PC-3 (cell line): ENCODE measurements around the gene AGAP1. TPM values are rescaled to one million over a fixed set of nuclear protein-coding genes. Genes with fewer than 3 reads are reported as not detected.

Source experiments
- ATAC-seq: fragments of 200-7000 bp; cut with Tn5 transposase; 2 replicates; pipeline ENCODE4 v1.9.1; 2020; ENCODE audit warnings: mild to moderate bottlenecking, moderate library complexity
- BruUV-seq: library from RNA; stranded (reverse); fragments of 400-500 nt; replicated peaks from 2 replicates; lab custom pipeline; 2021; lab: Mats Ljungman, UMichigan
- CTCF ChIA-PET: fragments of 300-600 bp; sonication (Branson Sonifier 250); formaldehyde crosslinking; loops from one replicate; lab custom pipeline; 2022; ENCODE audit warnings: antibody characterized with exemption; lab: Charles Lee
- POLR2A ChIA-PET: fragments of 300-600 bp; sonication (Branson Sonifier 250); formaldehyde crosslinking; loops from one replicate; lab custom pipeline; 2022; ENCODE audit warnings: antibody characterized with exemption; ENCODE audit not compliant: unreplicated experiment; lab: Charles Lee
- DNase-seq: peaks from one replicate; pipeline ENCODE4 v3.0.0-alpha.2; 2015
- H2AFZ ChIP-seq: fragments of 300-600 bp; sonication (generic); 2 replicates; pipeline ENCODE4 v1.6.0; 2016; ENCODE audit warnings: antibody characterized with exemption, low read length
- H3F3A ChIP-seq: fragments of 300-600 bp; sonication (generic); one replicate; pipeline ENCODE4 v1.6.0; 2017; ENCODE audit warnings: antibody characterized with exemption, low read length, control low read depth, mild to moderate bottlenecking; ENCODE audit not compliant: unreplicated experiment
- H3K27ac ChIP-seq: fragments of 300-600 bp; sonication (generic); 2 replicates; pipeline ENCODE4 v1.5.1; 2016; ENCODE audit warnings: mild to moderate bottlenecking, low read length
- H3K27me3 ChIP-seq: fragments of 300-600 bp; sonication (generic); 2 replicates; pipeline ENCODE4 v1.6.1; 2016; ENCODE audit warnings: low read length, mixed read lengths
- H3K36me3 ChIP-seq: fragments of 300-600 bp; sonication (generic); 2 replicates; pipeline ENCODE4 v1.6.1; 2016; ENCODE audit warnings: low read depth, mixed run types, low read length, mixed read lengths
- H3K4me1 ChIP-seq: fragments of 300-600 bp; sonication (generic); 2 replicates; pipeline ENCODE4 v1.5.1; 2016; ENCODE audit warnings: low read length; ENCODE audit not compliant: insufficient read depth
- H3K4me2 ChIP-seq: fragments of 300-600 bp; sonication (generic); 2 replicates; pipeline ENCODE4 v1.6.0; 2016; ENCODE audit warnings: low read length
- H3K4me3 ChIP-seq: fragments of 300-600 bp; sonication (generic); 2 replicates; pipeline ENCODE4 v1.5.1; 2016; ENCODE audit warnings: mild to moderate bottlenecking, low read length, mixed read lengths
- H3K79me2 ChIP-seq: fragments of 300-600 bp; sonication (generic); 2 replicates; pipeline ENCODE4 v1.6.1; 2017; ENCODE audit warnings: low read length, mixed read lengths
- H3K9ac ChIP-seq: fragments of 300-600 bp; sonication (generic); 2 replicates; pipeline ENCODE4 v1.6.0; 2016; ENCODE audit warnings: mild to moderate bottlenecking, low read length
- H3K9me2 ChIP-seq: fragments of 300-600 bp; sonication (generic); replicated peaks from 2 replicates; pipeline ENCODE4 v1.6.1; 2016; ENCODE audit warnings: mixed run types, low read length, mixed read lengths
- H3K9me3 ChIP-seq: fragments of 300-600 bp; sonication (generic); 2 replicates; pipeline ENCODE4 v1.6.1; 2016; ENCODE audit warnings: low read length, mixed read lengths
- H4K20me1 ChIP-seq: fragments of 300-600 bp; sonication (generic); 2 replicates; pipeline ENCODE4 v1.6.1; 2016; ENCODE audit warnings: low read length, mixed read lengths
- EZH2 ChIP-seq: fragments of 300-600 bp; sonication (generic); IDR thresholded peaks from one replicate; pipeline ENCODE4 v1.6.1; 2017; ENCODE audit warnings: antibody characterized with exemption, mild to moderate bottlenecking, low read length; ENCODE audit not compliant: unreplicated experiment
- EZH2phosphoT487 ChIP-seq: fragments of 300-600 bp; sonication (generic); IDR thresholded peaks from 2 replicates; pipeline ENCODE4 v1.6.1; 2018; ENCODE audit warnings: mild to moderate bottlenecking, antibody characterized with exemption, low read length, borderline replicate concordance
- intact Hi-C: fragments of 100-400 bp; cut with micrococcal nuclease; formaldehyde crosslinking; loops from 2 replicates; pipeline ENCODE4 v1.9.0; 2023
- total RNA-seq: library from RNA; depleted of rRNA; stranded (reverse); fragments of >200 nt; gene quantifications from 2 replicates; pipeline ENCODE4 v1.2.3, GENCODE V29; 2014
- TF ChIP-seq, protein P1 (sequence below): fragments of 300-600 bp; sonication (generic); conservative IDR thresholded peaks from 2 replicates; pipeline ENCODE4 v1.5.1; 2017; ENCODE audit warnings: antibody characterized with exemption, low read depth, mild to moderate bottlenecking, low read length

AGAP1 gene
- total RNA-seq, 1 experiment from 2014 or later = 31.0 TPM

DNA sequence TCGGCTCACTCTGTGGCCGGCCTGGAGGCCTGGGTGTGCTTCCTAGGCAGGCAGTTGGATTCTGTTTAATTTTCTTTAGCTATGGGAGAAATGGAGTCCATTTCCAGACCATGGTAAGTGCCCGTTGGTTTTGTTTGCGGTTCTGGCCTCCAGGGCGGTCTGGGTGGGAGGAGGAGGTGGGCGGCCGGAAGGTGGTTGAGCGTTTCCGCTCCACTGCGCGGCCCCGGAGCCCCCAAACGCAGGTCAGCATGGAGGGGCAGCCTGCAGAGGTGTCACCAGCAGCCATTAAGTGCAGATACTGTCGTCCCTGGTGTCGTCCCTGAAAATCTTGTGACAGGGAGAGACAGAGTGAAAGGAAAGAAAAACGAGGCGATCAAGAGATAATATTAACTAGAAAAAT is 370.5 kb downstream of the AGAP1 start:
- no peaks in the 10 kb centered on the region for H3K9me2 ChIP-seq
- no TSS peak for BruUV-seq
- DNase-seq = no peak
- H2AFZ ChIP-seq = no peak overlapping the region
- TF ChIP-seq EZH2 (no peak), EZH2phosphoT487 (no peak)
- TF ChIP-seq, protein P1, sequence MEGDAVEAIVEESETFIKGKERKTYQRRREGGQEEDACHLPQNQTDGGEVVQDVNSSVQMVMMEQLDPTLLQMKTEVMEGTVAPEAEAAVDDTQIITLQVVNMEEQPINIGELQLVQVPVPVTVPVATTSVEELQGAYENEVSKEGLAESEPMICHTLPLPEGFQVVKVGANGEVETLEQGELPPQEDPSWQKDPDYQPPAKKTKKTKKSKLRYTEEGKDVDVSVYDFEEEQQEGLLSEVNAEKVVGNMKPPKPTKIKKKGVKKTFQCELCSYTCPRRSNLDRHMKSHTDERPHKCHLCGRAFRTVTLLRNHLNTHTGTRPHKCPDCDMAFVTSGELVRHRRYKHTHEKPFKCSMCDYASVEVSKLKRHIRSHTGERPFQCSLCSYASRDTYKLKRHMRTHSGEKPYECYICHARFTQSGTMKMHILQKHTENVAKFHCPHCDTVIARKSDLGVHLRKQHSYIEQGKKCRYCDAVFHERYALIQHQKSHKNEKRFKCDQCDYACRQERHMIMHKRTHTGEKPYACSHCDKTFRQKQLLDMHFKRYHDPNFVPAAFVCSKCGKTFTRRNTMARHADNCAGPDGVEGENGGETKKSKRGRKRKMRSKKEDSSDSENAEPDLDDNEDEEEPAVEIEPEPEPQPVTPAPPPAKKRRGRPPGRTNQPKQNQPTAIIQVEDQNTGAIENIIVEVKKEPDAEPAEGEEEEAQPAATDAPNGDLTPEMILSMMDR = no peak
- CTCF ChIA-PET = no interaction called here
- no peaks in the 10 kb centered on the region for H3K79me2 ChIP-seq
- no peaks in the 10 kb centered on the region for H3K36me3 ChIP-seq
- H3K27ac ChIP-seq = no peak overlapping the region
- no peaks in the 10 kb centered on the region for H3K27me3 ChIP-seq
- no peak overlapping the region for H3K4me2 ChIP-seq
- intact Hi-C loops = no loop called here
- H3F3A ChIP-seq = no peaks in the 10 kb centered on the region
- ATAC-seq = no peak
- POLR2A ChIA-PET = no interaction called here
- no peak overlapping the region for H3K9ac ChIP-seq
- H3K4me3 ChIP-seq = no peak overlapping the region
- no peaks in the 10 kb centered on the region for H3K4me1 ChIP-seq
- H4K20me1 ChIP-seq = no peaks in the 10 kb centered on the region
- H3K9me3 ChIP-seq = no peaks in the 10 kb centered on the region

DNA sequence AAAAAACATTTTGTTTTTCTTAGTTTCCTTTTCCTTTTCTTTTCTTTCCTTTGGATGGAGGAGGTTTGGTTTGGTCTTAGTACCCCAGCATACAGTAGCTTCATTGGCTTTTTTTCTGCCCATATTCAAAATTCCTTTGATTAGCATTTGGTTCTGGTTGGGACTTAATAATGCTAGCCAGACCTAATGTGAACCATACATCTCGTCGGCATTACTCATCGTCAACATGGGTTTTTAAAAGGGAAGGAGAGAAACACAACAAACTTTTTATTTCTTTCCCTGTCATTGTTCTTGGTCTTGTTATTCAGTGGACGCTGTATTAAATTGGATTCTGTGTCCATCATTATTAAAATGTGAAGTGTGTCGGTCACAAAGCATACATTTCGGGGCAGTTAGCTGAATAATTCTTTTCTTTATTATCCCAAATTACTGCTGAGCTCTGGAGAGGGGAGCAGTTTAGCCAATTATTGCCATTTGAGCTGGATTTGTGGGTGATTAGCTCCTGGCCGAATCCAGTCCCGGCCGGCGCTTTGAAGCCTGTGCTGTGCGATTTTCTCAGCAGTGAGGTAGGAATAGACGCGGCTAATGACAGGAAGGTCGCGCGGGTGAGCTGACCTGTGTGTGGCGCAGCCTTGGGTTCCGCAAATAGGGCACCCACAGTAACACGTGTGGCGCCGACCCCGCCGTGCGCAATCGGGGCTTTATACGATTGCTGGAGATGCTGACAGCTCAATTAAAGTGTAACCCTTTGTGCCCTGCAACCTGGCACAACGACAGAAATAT is 371.1 kb downstream of the AGAP1 start:
- no peaks in the 10 kb centered on the region for H3K79me2 ChIP-seq
- no peaks in the 10 kb centered on the region for H3F3A ChIP-seq
- H3K27ac ChIP-seq = no peak overlapping the region
- ATAC-seq (no peak), DNase-seq (no peak)
- TF ChIP-seq EZH2phosphoT487 (no peak), EZH2 (no peak)
- TF ChIP-seq, protein P1 = no peak
- H3K36me3 ChIP-seq = no peaks in the 10 kb centered on the region
- no peak overlapping the region for H3K4me2 ChIP-seq
- no peaks in the 10 kb centered on the region for H4K20me1 ChIP-seq
- H3K27me3 ChIP-seq = no peaks in the 10 kb centered on the region
- POLR2A ChIA-PET = no interaction called here
- H3K4me3 ChIP-seq = no peak overlapping the region
- H3K9ac ChIP-seq = no peak overlapping the region
- CTCF ChIA-PET = no interaction called here
- no peaks in the 10 kb centered on the region for H3K9me3 ChIP-seq
- H2AFZ ChIP-seq = no peak overlapping the region
- intact Hi-C loops = no loop called here
- BruUV-seq = no TSS peak
- no peaks in the 10 kb centered on the region for H3K4me1 ChIP-seq
- H3K9me2 ChIP-seq = no peaks in the 10 kb centered on the region

DNA sequence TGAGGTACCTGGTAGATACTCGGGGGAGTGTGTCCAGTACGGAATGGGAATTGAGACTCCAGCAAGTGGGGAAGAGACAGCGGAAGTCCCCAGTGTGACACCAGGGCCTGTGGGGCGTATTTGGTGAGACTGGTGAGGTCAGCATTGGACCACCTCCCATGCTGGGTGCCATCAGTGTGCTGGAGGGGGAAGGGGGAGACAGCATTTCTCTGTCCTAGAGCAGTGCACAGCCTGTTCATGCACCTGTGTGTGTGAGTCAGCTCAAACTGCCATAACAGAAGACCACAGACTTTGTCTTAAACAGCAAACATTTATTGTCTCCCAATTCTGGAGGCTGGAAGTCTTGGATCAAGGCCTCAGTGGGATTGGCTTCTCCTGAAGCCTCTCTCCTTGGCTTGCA is 372.5 kb downstream of the AGAP1 start:
- no peaks in the 10 kb centered on the region for H4K20me1 ChIP-seq
- CTCF ChIA-PET = no interaction called here
- BruUV-seq = no TSS peak

More for the DNA sequence above, 372.5 kb downstream of the AGAP1 start:
- Histone ChIP-seq H3K79me2 (no peaks in the 10 kb centered on the region), H3K4me2 (no peak overlapping the region), H3K9ac (no peak overlapping the region), H3K9me3 (no peaks in the 10 kb centered on the region), H3K4me3 (no peak overlapping the region), H2AFZ (no peak overlapping the region), H3K9me2 (no peaks in the 10 kb centered on the region), H3F3A (no peaks in the 10 kb centered on the region), H3K36me3 (no peaks in the 10 kb centered on the region), H3K27ac (no peak overlapping the region), H3K27me3 (no peaks in the 10 kb centered on the region), H3K4me1 (no peaks in the 10 kb centered on the region)
- POLR2A ChIA-PET = no interaction called here
- DNase-seq (no peak), ATAC-seq (no peak)
- no peak for TF ChIP-seq EZH2
- TF ChIP-seq EZH2phosphoT487 = no peak
- TF ChIP-seq, protein P1 = no peak
- intact Hi-C loops = no loop called here
